Astrocyte (in vitro differentiated cells and primary cell): ENCODE measurements around the gene SYT7.

Source experiments
- EZH2 ChIP-seq: IDR thresholded peaks from 2 replicates; pipeline ENCODE4 v1.6.1; 2012; ENCODE audit warnings: mild to moderate bottlenecking, low read length, inconsistent platforms; ENCODE audit not compliant: insufficient read depth
- TF ChIP-seq, protein P1 (sequence below): IDR thresholded peaks from 2 replicates; pipeline ENCODE4 v1.5.1; 2011; ENCODE audit warnings: low read depth, mild to moderate bottlenecking, inconsistent platforms, low read length, moderate library complexity; ENCODE audit not compliant: insufficient read depth

GRCh38 chr11:61542705-61543104, 38.2 kb downstream of the SYT7 start:
- TF ChIP-seq, protein P1, sequence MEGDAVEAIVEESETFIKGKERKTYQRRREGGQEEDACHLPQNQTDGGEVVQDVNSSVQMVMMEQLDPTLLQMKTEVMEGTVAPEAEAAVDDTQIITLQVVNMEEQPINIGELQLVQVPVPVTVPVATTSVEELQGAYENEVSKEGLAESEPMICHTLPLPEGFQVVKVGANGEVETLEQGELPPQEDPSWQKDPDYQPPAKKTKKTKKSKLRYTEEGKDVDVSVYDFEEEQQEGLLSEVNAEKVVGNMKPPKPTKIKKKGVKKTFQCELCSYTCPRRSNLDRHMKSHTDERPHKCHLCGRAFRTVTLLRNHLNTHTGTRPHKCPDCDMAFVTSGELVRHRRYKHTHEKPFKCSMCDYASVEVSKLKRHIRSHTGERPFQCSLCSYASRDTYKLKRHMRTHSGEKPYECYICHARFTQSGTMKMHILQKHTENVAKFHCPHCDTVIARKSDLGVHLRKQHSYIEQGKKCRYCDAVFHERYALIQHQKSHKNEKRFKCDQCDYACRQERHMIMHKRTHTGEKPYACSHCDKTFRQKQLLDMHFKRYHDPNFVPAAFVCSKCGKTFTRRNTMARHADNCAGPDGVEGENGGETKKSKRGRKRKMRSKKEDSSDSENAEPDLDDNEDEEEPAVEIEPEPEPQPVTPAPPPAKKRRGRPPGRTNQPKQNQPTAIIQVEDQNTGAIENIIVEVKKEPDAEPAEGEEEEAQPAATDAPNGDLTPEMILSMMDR, result no peak
- TF ChIP-seq EZH2, result no peak
